IPS DF 4.7 (cell line): ENCODE measurements around the gene GSN.
"Not testable (repeated sequence)": the region's sequence is repeated elsewhere in the genome, so short reads cannot be mapped to it uniquely, and the experiment has no call there.

Experiments used
- DNase-seq: peaks from one replicate; pipeline ENCODE4 v3.0.0-alpha.2; 2013; ENCODE audit warnings: low spot score; ENCODE audit errors: extremely low read depth

The GSN gene

DNA sequence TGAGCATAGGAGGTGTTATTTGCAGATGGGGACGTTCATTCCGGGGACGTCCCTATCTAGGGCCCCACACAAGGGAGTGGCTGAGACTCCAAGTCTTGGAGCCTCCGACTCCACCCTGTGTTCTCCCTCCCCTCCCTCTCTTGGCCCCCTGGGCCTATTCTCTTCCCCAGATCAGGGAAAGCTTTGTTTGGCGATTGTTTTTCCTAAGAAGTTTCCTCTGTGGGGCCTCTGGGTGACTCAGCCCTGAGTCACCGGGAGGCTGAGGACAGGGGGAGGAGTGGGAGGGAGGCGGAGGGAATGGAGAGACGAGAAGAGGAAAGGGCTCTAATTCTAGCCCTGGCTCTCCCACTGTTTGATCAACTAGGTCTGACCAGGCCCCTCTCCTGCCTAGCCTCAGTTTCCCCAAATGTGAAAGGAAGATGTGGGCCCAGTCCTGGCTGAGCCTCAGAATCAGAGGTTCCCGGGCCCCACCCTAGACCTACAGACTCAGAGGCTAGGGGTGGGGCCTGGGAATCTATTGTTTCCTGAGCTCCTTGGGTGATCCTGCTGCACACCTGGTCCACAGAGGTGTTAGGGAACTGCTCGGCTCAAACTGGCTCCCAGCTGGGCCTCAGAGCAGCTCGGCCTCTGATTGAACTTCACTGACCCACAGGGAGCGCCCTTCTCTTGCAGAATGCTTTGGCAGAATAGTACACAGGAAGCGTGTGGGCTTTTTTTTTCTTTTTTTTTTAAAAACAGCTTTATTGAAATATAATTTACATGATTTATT, 19.2 kb downstream of the GSN start:
- no peak for DNase-seq

DNA sequence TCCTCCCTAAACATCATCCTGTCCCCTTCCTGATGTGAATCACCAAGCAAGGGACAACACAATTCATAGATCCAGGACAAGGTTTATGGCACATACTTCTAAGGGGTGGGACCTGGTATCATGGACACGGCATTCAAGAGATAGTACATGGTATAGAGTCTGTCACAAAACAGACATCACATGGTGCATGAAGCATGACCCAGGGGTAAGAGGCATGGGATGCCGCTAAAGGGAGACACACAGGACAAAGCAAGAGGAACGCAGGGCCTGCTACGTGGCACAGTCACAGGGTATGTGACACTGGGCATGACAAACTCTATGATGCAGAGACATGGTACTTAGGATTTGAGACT, 20.7 kb downstream of the GSN start:
- no peak for DNase-seq

DNA sequence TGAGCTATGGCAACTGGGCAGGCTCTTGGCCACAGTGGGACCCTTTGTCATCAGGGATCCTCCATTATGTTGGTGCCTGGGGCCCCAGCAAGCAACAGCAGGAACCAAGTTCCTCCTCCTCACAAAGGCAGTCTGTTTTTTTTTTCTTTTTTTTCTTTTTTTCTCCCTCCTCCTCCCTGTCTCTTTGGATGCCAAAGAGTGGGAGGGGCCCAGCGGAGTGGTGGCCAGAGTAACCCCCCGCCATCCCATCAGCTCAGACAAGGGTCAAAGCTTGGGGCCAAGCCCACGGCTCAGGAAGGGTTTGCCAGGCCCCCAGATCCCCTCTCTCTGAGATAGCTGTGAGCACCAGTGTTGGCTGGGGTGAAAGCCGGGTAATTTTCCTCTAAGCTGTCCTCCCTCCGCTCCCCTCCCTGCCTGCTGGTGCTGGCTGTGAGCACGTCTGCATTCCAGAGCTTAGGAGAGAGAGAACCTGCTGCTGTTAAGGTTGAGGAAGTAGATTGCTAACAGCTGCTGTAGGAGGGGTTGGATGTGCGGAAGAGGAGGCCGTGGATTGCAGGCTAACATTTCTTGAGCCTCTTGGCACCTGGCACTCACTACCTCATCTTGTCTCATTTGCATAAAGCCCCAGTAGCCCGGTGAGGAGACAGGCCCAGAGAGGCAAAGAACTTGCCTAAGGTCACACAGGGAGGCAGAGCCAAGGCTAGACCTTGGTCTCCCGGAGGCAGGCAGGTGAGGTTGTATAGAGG, 21.2 kb downstream of the GSN start:
- DNase-seq: no peak

DNA sequence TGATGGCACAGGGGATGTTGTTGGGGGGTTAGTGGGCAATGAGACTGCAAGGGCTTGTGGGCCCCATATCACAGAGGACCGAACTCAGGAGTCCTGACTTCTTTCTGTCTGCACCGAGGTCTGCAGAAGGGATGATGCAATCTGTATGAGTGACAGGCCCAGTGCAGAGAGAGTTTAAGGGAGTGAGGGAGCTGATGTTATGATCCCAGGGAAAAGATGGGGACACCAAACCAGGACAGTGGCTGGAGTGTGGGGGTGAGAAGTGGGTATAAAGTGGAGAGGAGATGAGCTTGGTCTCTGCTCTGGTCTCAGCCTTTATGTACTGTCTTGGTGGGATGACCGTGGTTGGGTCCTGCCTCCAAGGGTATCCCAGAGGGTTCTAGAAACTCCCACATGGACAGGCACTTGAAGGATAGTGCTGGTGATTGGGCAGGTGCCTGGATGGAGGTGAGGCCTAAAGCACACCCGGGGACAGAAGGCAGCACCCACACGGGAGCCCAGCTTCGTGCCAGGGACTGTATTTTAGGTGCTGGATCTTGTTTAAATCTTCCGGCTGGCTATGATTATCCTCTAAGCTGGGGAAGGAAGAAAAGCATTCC, 21.9 kb downstream of the GSN start:
- no peak for DNase-seq

DNA sequence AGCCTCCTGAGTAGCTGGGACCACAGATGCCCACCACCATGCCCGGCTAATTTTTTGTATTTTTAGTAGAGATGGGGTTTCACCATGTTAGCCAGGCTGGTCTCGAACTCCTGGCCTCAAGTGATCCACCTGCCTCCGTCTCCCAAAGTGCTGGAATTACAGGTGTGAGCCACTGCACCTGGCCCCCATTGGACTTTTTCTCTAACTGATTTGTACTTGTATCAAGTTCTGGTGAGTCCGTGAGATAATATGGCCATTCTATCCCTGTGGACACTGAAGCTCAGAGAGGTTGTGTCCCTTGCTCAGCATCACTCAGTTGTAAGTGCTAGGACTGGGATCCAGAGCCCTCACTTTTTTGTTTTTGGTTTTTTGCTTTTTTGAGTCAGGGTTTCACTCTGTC, 23.6 kb downstream of the GSN start:
- not testable (repeated sequence) for DNase-seq

DNA sequence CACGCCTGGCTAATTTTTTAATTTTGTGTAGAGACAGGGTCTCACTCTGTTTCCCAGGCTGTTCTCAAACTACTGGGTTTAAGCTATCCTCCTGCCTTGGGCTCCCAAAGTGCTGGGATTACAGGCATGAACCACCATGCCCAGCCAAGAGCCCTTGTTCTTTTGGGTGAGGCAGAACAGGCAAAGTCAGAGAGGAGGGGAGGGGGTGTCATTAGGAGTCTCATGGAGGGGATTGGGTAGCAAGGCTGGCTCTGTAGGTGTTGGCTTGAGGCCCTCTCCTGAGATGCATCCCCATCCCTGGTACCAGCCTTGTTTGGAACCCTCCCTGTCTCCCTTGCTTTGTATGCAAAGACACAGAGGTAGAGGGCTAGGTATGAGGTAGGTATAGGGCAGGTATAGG, 24.1 kb downstream of the GSN start:
- no peak for DNase-seq

DNA sequence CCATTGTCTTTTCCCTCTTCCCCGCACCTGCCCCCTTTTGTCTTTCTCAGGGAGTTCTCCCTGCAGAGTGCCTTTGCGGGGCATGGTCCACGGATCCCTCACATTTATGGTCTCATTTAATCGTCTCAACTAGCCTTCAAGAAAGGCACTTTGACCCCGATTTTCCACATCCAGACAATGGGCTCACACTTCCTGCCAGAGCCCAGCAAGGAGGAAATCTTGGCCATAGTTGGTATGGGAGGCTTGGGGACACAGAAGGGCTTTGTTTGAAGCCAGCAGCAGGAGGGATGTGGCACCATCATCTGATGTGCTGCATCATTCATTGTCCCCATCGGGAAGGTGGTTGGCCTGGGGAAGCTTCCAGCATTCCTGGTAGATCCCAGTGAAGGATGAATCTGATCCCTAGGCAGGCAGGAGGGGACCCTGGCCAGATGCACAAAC, 24.9 kb downstream of the GSN start:
- no peak for DNase-seq

DNA sequence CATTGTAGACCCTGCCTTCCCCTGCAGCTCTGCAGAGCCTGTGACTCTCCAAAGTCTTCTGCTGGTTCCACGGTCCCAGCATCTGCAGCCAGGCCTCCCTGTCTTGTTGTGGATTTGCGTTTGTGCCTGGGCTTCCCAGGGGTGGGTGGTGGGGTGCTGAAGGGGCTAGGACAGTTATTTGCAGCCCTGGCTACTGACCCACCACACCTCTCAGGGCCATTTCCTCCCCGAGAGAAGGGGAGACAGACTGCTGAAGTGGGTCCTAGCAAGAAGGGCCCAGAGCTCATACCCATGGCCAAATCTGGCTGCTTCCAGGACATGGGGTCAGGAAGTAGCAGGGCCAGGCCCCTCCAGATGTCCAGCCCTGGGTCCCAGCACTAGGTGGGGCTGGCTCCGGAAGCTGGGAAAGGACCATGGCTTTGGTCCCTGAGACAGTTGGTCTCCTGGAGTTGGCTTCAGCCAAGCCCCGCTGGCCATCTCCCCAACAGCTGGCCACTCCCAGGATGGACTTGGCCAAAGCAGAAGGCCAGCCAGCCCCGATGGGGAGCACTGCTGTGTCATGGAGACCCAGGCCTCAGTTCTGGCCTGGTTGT, 26.3 kb downstream of the GSN start:
- no peak for DNase-seq

DNA sequence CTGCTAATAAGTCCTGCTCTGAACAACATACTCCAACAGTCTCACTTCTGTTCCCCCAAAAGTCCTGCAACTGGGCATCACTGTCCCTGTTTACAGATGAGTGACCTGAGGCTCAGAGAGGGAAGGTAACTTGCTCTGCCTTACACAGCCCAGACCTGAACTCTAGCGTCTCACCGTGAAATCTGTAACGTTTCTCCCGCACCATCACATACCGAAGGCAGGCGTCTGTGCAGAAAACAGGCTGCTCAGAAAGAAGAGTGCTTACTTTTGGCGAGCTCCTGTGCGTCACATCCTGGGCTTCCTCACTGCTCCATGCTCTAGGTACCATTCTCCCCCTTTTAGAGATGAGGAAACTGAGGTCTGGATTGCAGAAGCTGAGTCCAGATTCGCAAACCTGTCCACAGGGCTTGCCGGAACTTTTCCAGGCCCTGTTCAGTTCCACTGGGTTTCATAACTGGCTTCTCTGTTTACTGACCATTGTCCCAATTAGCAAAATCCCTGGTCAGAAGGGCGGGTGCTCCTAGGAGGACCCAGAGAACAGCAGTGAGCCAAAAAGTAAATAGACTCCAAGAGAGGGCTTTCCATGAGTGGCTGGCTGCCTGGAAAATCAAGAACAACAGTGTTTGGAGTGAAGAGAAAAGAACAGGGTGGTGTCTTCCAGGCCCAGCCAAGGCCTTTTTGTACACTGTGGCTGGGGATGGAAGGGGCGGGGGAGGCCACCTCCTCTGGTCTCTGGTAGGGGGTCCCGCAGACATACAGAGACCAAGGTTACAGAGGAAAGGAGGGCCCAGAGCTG, 27.1 kb downstream of the GSN start:
- DNase-seq: no peak

DNA sequence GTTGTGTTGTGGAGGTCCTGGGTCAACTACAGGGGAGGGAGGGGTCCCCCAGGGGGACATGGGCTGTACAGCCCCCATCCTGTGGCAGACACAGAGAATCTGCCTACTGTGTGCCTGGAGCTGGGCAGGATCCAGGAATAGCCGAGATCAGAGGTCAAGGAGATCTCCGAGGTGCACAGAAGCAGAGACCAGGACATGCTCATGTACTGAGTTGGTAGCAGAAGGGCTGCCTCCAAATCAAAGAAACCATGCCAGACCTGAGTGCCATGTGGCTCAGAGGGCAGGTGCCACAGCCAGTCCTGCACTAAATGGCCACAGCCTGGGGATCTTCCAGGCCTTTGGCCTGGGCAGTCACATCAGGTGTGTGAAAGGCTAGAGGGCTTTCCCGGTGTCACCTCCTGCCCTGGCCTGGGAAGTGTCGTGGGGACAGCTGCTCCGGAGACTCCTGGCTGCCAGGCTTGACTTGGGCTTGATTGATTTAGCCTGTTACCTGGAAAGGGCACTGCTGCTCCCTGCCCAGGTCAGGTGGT, 27.8 kb downstream of the GSN start:
- no peak for DNase-seq

DNA sequence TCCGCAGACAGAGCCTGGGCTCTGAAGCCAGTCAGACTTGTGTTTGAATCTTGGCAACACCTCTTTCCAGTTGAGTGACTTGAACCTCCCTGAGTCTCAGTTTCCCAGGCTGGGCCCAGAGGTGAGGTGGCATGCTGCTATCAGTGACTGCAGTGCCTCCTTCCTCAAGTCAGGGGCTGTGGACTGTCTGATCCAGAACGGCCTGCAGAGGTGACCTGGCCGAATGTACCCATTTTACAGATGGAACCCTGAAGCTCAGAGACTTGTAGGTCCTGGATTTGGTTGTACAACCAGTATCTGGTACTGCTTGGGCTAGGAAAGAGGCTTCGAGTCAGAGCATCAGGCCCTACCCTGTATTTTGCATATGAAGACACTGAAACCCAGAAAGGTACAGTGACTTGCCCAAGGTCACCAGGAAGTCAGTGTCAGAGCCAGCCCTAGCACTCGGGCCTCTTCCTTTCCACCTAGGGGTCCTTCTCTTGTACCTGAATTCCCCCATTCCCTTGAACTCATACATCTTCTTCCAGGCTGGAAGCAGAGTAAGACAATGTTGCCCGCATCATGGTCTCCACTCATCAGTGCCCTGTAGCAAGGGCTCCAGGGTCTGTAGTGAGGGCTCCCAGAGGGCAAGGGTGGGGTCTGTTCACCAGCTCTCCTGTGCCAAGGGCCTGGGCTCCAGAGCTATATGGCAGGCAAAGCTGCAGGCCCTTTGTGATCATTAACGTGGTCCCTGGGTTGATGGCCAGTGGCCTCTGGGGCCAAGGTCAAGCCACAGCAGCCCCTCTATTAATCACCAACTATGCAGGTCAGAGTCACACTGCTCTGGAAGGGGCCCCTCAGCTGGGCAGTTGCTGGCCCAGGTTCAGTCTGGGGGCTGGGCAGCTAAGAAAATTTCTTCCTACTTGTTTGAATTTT, 28.5 kb downstream of the GSN start:
- DNase-seq: no peak

DNA sequence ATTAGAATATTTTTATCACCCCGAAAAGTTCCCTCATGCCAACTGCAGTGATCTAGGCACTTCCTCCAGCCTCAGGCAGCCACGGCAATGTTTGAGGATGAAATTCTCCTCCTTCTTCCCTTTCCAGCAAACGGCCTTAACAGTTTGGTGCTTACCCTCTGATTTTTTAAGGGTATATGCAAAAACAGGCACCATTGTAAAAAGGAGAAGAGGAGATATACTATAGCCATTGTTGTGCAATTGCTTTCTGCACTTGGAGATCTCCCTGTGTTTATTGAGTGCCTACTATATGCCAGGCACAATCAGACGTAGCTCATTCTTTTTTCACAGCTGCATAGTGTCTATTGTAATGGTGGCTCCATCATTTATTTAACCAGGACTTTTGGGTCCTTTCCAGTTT, 29.4 kb downstream of the GSN start:
- DNase-seq: no peak

DNA sequence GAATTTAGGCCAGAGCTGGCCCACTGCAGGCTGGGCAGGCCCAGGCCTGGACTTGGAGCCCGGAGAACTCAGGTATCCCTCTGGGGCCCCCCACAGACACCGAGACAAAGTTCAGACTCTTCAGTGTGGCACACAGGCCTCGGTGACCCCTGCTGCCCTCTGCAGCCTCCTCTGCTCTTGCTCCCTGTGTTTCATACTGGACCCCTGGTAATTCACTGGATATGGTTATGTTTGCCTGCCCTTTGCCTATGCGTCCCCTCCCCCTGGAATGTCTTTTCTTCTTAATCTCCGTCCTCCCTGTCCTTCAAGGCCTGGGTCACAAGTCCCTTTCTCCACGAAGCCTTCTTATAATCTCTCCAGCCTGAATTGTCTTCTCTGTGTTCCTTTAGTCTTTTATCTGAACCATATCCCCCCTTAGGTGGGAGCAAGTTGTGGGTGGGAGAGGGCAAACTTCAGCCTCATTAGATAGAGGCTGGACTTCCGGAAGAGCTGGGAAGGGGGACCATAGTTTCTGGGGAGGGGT, 30.1 kb downstream of the GSN start:
- DNase-seq: no peak

DNA sequence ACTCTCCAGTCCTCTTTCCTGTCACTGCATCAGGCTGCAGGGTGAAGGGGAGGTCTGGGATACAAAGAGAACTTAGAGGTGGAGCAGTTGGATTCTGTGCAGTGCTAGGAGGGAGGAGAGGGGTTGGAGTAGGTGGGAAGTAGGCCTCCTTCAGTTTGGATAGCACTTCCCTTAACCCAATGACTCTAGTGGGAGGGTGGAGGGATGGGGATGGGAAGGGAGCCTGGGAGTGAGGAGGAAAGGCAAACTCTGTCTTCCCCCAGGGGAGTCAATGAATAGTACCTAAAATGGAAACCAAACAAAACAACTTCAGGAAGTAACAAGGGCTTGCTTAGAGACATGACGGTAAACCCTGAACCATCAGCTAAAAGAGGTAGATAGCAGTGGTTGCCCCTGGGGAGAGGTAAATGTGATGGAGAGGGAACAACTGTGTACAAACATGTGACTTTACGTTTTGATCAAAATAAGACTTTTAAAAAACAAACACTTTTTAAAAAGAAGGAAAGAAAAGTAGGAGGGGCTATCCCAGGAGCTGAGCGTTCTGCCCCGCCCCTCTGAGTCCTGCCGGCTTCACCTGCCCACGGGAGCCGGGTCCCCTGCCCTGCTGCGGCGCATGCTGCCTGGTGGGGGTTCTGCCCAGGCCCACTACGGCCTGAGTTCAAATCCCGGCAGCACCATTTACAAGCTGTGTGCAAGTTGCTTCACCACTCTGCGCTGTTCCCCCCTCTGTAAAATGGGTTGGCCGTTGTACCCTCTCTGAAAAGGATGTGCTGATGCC, 30.9 kb downstream of the GSN start:
- DNase-seq: no peak

DNA sequence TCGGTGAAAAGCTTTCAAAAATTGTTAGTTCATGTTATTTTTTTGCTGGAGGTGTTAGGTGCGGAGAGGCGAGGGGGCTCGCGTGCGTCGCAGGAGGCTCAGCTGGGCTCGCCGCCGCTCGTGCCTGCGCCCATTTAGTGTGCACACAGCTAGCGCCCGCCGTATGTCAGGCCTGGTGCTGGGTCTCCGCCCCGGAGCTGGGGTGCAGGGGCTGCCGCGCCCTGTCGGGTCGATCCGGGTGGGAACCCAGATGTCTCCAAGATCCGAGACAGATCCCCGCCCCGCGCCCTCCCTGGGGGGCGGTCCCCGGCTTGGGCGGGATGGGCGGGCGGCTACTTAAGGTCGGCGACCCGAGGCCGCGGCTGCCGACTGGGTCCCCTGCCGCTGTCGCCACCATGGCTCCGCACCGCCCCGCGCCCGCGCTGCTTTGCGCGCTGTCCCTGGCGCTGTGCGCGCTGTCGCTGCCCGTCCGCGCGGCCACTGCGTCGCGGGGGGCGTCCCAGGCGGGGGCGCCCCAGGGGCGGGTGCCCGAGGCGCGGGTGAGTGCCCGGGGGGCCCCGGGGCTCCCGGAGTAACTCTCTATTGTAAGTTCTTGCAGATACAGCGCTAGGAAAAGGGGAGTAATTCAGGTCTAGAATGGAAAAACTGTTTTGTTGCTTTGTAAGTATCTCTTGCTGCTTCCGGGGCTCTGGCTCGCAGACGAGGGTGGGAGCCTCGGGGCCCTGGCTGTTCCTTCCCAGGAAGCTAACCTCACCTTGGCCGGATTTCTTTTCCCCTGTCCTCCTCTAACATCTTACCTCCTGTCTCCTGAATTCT, 31.7 kb downstream of the GSN start:
- DNase-seq: no peak

DNA sequence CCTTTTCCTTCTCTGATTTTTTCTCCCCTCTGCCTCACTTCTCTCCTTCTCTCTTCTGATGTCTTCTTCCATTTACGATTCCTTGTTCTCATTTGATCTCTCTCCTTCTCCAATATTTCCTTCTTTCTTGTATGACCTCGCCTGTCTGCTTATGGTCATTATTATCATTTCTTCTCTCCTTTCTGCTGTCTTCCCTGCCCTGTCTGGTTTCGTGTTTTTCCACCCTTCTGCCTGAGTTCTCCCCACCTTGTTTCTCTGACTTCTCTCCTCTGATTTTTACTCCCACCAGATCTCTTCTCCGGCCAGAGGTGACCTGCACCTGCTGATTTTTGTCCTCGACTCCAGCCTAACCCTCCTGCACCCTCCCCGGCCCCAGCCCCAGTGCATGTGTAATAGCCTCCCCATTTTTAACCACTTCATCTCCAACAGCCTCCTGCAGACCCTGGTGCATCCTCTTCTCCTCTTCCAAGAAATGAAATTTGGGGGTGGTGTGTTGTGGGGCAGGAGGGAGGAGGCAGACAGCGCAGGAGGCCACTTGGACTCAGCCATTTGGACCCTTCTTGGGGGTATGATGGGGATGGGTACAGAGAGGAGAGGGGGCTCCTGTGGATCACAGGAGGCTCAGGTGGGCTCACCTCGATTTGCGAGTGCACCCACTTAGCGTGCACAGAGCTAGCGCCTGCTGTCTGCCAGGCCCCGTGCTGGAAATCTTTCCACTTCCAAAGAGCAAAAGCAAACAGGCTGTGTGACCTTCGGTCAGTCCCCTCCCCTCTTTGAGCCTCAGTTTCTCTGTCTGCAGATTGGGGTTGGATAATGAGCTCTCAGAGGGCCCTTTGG, 32.5 kb downstream of the GSN start:
- DNase-seq: no peak

DNA sequence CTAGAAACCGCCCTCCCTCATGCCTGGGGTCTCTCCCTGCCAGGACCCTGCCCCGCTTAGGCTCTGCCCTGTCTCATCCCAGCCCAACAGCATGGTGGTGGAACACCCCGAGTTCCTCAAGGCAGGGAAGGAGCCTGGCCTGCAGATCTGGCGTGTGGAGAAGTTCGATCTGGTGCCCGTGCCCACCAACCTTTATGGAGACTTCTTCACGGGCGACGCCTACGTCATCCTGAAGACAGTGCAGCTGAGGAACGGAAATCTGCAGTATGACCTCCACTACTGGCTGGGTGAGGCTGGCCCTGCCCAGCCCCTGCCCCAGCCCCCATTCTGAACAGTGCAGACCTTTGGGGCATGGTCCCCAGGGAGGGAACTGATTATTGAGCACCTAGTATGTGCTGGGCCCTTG, 33.9 kb downstream of the GSN start:
- DNase-seq: no peak
